ENCODE measurements around the gene TEX12.

DNA sequence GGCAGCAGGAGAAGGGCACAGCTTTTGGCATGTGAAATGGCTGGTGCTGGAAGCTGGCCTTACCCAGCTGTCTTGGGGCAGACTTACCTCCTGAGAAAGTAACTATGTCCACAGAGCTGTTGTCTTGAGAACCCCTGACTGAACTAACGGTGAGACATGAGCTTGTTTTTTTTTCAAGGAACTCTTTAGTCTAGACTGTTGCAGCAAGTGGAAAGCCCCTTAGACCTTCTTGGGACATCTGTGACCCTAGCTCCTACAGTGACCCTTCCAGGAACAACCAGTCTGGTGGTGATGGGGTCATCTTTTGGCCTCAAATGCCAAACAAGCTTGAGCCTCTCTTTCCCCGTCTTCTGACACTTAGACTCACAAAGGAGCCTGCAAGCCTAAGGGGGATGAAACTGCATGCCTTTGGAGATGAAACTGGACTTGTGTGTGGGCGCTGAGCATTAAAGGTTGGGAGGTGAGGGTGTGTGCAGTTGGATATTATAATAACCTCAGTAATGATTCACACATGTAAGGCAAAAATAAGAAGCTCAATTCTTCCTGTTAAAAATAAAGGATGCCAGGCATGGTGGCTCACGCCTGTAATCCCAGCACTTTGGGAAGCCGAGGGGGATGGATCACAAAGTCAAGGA, 45.1 kb upstream of the TEX12 start:
- TF ChIP-seq, protein P1, sequence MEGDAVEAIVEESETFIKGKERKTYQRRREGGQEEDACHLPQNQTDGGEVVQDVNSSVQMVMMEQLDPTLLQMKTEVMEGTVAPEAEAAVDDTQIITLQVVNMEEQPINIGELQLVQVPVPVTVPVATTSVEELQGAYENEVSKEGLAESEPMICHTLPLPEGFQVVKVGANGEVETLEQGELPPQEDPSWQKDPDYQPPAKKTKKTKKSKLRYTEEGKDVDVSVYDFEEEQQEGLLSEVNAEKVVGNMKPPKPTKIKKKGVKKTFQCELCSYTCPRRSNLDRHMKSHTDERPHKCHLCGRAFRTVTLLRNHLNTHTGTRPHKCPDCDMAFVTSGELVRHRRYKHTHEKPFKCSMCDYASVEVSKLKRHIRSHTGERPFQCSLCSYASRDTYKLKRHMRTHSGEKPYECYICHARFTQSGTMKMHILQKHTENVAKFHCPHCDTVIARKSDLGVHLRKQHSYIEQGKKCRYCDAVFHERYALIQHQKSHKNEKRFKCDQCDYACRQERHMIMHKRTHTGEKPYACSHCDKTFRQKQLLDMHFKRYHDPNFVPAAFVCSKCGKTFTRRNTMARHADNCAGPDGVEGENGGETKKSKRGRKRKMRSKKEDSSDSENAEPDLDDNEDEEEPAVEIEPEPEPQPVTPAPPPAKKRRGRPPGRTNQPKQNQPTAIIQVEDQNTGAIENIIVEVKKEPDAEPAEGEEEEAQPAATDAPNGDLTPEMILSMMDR (conservative IDR thresholded peaks at IDR 0.05) = no peak
- TF ChIP-seq EZH2 (IDR thresholded peaks at IDR 0.05; ENCODE audit: low read depth) = no peak
